SKM-1 (cell line): ENCODE measurements around the gene ADGRL3.
"Not testable (repeated sequence)": the region's sequence is repeated elsewhere in the genome, so short reads cannot be mapped to it uniquely, and the experiment has no call there.

ENCODE experiments used
- DNase-seq: peaks from one replicate; lab custom pipeline; 2025; ENCODE audit not compliant: unreplicated experiment; lab: John Stamatoyannopoulos, UW

ADGRL3 gene

GRCh38 chr4:61716426-61716825, 516.3 kb downstream of the ADGRL3 start:
- no peak for DNase-seq

GRCh38 chr4:61723492-61723891, 523.4 kb downstream of the ADGRL3 start:
- no peak for DNase-seq

GRCh38 chr4:61727286-61727685, 527.2 kb downstream of the ADGRL3 start:
- DNase-seq, result no peak

GRCh38 chr4:61734409-61734808, 534.3 kb downstream of the ADGRL3 start:
- no peak for DNase-seq

- DNase-seq, result no peak
Observed at GRCh38 chr4:61739887-61740286, 539.8 kb downstream of the ADGRL3 start.

- no peak for DNase-seq
Observed at GRCh38 chr4:61740886-61741285, 540.8 kb downstream of the ADGRL3 start.

- no peak for DNase-seq
Observed at GRCh38 chr4:61741327-61742096, 541.4 kb downstream of the ADGRL3 start.

GRCh38 chr4:61750810-61751209, 550.7 kb downstream of the ADGRL3 start:
- DNase-seq, result no peak

GRCh38 chr4:61752617-61753016, 552.5 kb downstream of the ADGRL3 start:
- no peak for DNase-seq

- DNase-seq, result no peak
Observed at GRCh38 chr4:61753739-61754138, 553.6 kb downstream of the ADGRL3 start.

GRCh38 chr4:61756937-61757336, 556.8 kb downstream of the ADGRL3 start:
- DNase-seq, result not testable (repeated sequence)

GRCh38 chr4:61757983-61758382, 557.9 kb downstream of the ADGRL3 start:
- not testable (repeated sequence) for DNase-seq

GRCh38 chr4:61758596-61758995, 558.5 kb downstream of the ADGRL3 start:
- DNase-seq, result not testable (repeated sequence)

- DNase-seq, result not testable (repeated sequence)
Observed at GRCh38 chr4:61759245-61759644, 559.1 kb downstream of the ADGRL3 start.

GRCh38 chr4:61759885-61760284, 559.8 kb downstream of the ADGRL3 start:
- not testable (repeated sequence) for DNase-seq

- no peak for DNase-seq
Observed at GRCh38 chr4:61760820-61761219, 560.7 kb downstream of the ADGRL3 start.

GRCh38 chr4:61762722-61763627, 562.8 kb downstream of the ADGRL3 start:
- DNase-seq, result no peak

GRCh38 chr4:61763682-61764081, 563.6 kb downstream of the ADGRL3 start:
- no peak for DNase-seq

GRCh38 chr4:61764090-61764489, 564.0 kb downstream of the ADGRL3 start:
- DNase-seq, result not testable (repeated sequence)

- DNase-seq, result not testable (repeated sequence)
Observed at GRCh38 chr4:61769444-61770167, 569.5 kb downstream of the ADGRL3 start.

GRCh38 chr4:61770456-61770855, 570.3 kb downstream of the ADGRL3 start:
- DNase-seq, result no peak
